Activated CD4-positive, alpha-beta T cell treated with anti-CD3 and anti-CD28 coated beads, Interleukin-2, Interleukin-4, amounts not matched to agents 100 ng/mL and 50 ng/mL, durations not matched to agents 16 hours and 8 hours (primary cell): Measurements from ENCODE around the gene ZCCHC4.
A peak's percentile ranks its signal among the peaks of the same experiment; 100 is the strongest.

Source experiments
- DNase-seq: peaks from one replicate; pipeline ENCODE4 v3.0.0-alpha.2; 2020; ENCODE audit warnings: low spot score

ZCCHC4 gene

GRCh38 chr4:25312496-25313200 lies at the start of gene ZCCHC4:
Gene ZCCHC4 (plus strand): TSS chr4:25312774. CDS start chr4:25312810, 36 bp downstream.
- DNase-seq: peak; percentile 85

GRCh38 chr4:25271866-25272265 lies 40.7 kb upstream of the ZCCHC4 start:
- DNase-seq: no peak

GRCh38 chr4:25280210-25280609 lies 32.4 kb upstream of the ZCCHC4 start:
- no peak for DNase-seq

GRCh38 chr4:25283948-25284347 lies 28.6 kb upstream of the ZCCHC4 start:
- no peak for DNase-seq

- DNase-seq: no peak
Measured at GRCh38 chr4:25284466-25284865, 28.1 kb upstream of the ZCCHC4 start.

GRCh38 chr4:25290490-25291067 lies 22.0 kb upstream of the ZCCHC4 start:
- DNase-seq: no peak

- no peak for DNase-seq
Measured at GRCh38 chr4:25291158-25291733, 21.3 kb upstream of the ZCCHC4 start.

GRCh38 chr4:25297528-25298242 lies 14.9 kb upstream of the ZCCHC4 start:
- DNase-seq: no peak

- DNase-seq: no peak
Measured at GRCh38 chr4:25299476-25300203, 12.9 kb upstream of the ZCCHC4 start.

- no peak for DNase-seq
Measured at GRCh38 chr4:25301471-25301870, 11.1 kb upstream of the ZCCHC4 start.

- no peak for DNase-seq
Measured at GRCh38 chr4:25302626-25303025, 9.9 kb upstream of the ZCCHC4 start.

GRCh38 chr4:25303578-25303977 lies 9.0 kb upstream of the ZCCHC4 start:
- no peak for DNase-seq

GRCh38 chr4:25306518-25307057 lies 6.0 kb upstream of the ZCCHC4 start:
- DNase-seq: no peak

GRCh38 chr4:25307596-25307995 lies 5.0 kb upstream of the ZCCHC4 start:
- DNase-seq: no peak

GRCh38 chr4:25308306-25308705 lies 4.3 kb upstream of the ZCCHC4 start:
- DNase-seq: no peak

GRCh38 chr4:25308761-25309160 lies 3.8 kb upstream of the ZCCHC4 start:
- DNase-seq: no peak

- no peak for DNase-seq
Measured at GRCh38 chr4:25310066-25310802, 2.3 kb upstream of the ZCCHC4 start.

- no peak for DNase-seq
Measured at GRCh38 chr4:25310803-25311166, 1.8 kb upstream of the ZCCHC4 start.

GRCh38 chr4:25313201-25313895 lies 774 bp downstream of the ZCCHC4 start:
- DNase-seq: no peak

GRCh38 chr4:25320336-25320735 lies 7.8 kb downstream of the ZCCHC4 start:
- DNase-seq: no peak

GRCh38 chr4:25320773-25321172 lies 8.2 kb downstream of the ZCCHC4 start:
- DNase-seq: peak; percentile 64
